ENCODE measurements around the gene GDI2.

The GDI2 gene

GRCh38 chr10:5736591-5736990 is 76.6 kb downstream of the GDI2 start:
- TF ChIP-seq CTCF (IDR thresholded peaks at IDR 0.05; ENCODE audit: insufficient read depth, low read length, poor library complexity, severe bottlenecking): no peak
- H3K27me3 ChIP-seq (replicated peaks; ENCODE audit: control insufficient read depth, insufficient read depth, low read length): no peaks in the 10 kb centered on the region
- DNase-seq (ENCODE audit: extremely low read depth, insufficient read length): no peak
- H3K36me3 ChIP-seq (ENCODE audit: control insufficient read depth, insufficient read depth, low read length): peaks cover 5% of the 10 kb centered on the region
- no peak overlapping the region for H3K4me3 ChIP-seq (replicated peaks; ENCODE audit: low read depth, low read length)

GRCh38 chr10:5735119-5735518 is 78.1 kb downstream of the GDI2 start:
- Histone ChIP-seq H3K36me3 (ENCODE audit: control insufficient read depth, insufficient read depth, low read length) (peaks cover 16% of the 10 kb centered on the region), H3K27me3 (replicated peaks; ENCODE audit: control insufficient read depth, insufficient read depth, low read length) (no peaks in the 10 kb centered on the region), H3K4me3 (replicated peaks; ENCODE audit: low read depth, low read length) (no peak overlapping the region)
- no peak for TF ChIP-seq CTCF (IDR thresholded peaks at IDR 0.05; ENCODE audit: insufficient read depth, low read length, poor library complexity, severe bottlenecking)
- no peak for DNase-seq (ENCODE audit: extremely low read depth, insufficient read length)

- H3K4me3 ChIP-seq (replicated peaks; ENCODE audit: low read depth, low read length): no peak overlapping the region
- no peak for TF ChIP-seq CTCF (IDR thresholded peaks at IDR 0.05; ENCODE audit: insufficient read depth, low read length, poor library complexity, severe bottlenecking)
- H3K36me3 ChIP-seq (ENCODE audit: control insufficient read depth, insufficient read depth, low read length): peaks cover 13% of the 10 kb centered on the region
- no peak for DNase-seq (ENCODE audit: extremely low read depth, insufficient read length)
- no peaks in the 10 kb centered on the region for H3K27me3 ChIP-seq (replicated peaks; ENCODE audit: control insufficient read depth, insufficient read depth, low read length)
Measured at GRCh38 chr10:5732141-5732540, 81.1 kb downstream of the GDI2 start.

- no peak for TF ChIP-seq CTCF (IDR thresholded peaks at IDR 0.05; ENCODE audit: insufficient read depth, low read length, poor library complexity, severe bottlenecking)
- H3K4me3 ChIP-seq (replicated peaks; ENCODE audit: low read depth, low read length): no peak overlapping the region
- H3K27me3 ChIP-seq (replicated peaks; ENCODE audit: control insufficient read depth, insufficient read depth, low read length): no peaks in the 10 kb centered on the region
- H3K36me3 ChIP-seq (ENCODE audit: control insufficient read depth, insufficient read depth, low read length): peaks cover 15% of the 10 kb centered on the region
- DNase-seq (ENCODE audit: extremely low read depth, insufficient read length): no peak
Measured at GRCh38 chr10:5731559-5731958, 81.7 kb downstream of the GDI2 start.

GRCh38 chr10:5730766-5731165 is 82.5 kb downstream of the GDI2 start:
- no peak overlapping the region for H3K4me3 ChIP-seq (replicated peaks; ENCODE audit: low read depth, low read length)
- no peak for DNase-seq (ENCODE audit: extremely low read depth, insufficient read length)
- H3K36me3 ChIP-seq (ENCODE audit: control insufficient read depth, insufficient read depth, low read length): peaks cover 15% of the 10 kb centered on the region
- TF ChIP-seq CTCF (IDR thresholded peaks at IDR 0.05; ENCODE audit: insufficient read depth, low read length, poor library complexity, severe bottlenecking): no peak
- no peaks in the 10 kb centered on the region for H3K27me3 ChIP-seq (replicated peaks; ENCODE audit: control insufficient read depth, insufficient read depth, low read length)

- no peak for TF ChIP-seq CTCF (IDR thresholded peaks at IDR 0.05; ENCODE audit: insufficient read depth, low read length, poor library complexity, severe bottlenecking)
- no peak for DNase-seq (ENCODE audit: extremely low read depth, insufficient read length)
- no peaks in the 10 kb centered on the region for H3K27me3 ChIP-seq (replicated peaks; ENCODE audit: control insufficient read depth, insufficient read depth, low read length)
- peaks cover 3% of the 10 kb centered on the region for H3K36me3 ChIP-seq (ENCODE audit: control insufficient read depth, insufficient read depth, low read length)
- H3K4me3 ChIP-seq (replicated peaks; ENCODE audit: low read depth, low read length): no peak overlapping the region
Measured at GRCh38 chr10:5723692-5724091, 89.5 kb downstream of the GDI2 start.

Measured in GM06990 (cell line).